ENCODE results near the gene NPAS3. TPM values are rescaled to one million over a fixed set of nuclear protein-coding genes. Genes with fewer than 3 reads are reported as not detected.

The NPAS3 gene
- total and polyA plus RNA-seq, 2 of the 13 experiments (the other 11 are each of a cell fraction or from before 2014, with no cell fraction given), result not detected

GRCh38 chr14:33271891-33272290 lies 333.2 kb downstream of the NPAS3 start (continued):
- no peak for TF ChIP-seq PHB2 (IDR thresholded peaks at IDR 0.05; ENCODE audit: partially characterized antibody)
- TF ChIP-seq NPAS2 (CRISPR knock-in tag; IDR thresholded peaks at IDR 0.05; ENCODE audit: borderline replicate concordance), result no peak
- no peak for TF ChIP-seq THAP8 (CRISPR knock-in tag; IDR thresholded peaks at IDR 0.05; ENCODE audit: borderline replicate concordance)
- TF ChIP-seq ZNF710 (CRISPR knock-in tag; IDR thresholded peaks at IDR 0.05; ENCODE audit: borderline replicate concordance), result no peak
- no peak for TF ChIP-seq TAF15 (IDR thresholded peaks at IDR 0.05; ENCODE audit: low read depth, low read length, poor library complexity, severe bottlenecking)
- no peak for TF ChIP-seq ZNF83 (CRISPR knock-in tag; IDR thresholded peaks at IDR 0.05; ENCODE audit: borderline replicate concordance)
- TF ChIP-seq PBX2 (CRISPR knock-in tag; IDR thresholded peaks at IDR 0.05), result no peak
- TF ChIP-seq ZBTB21 (CRISPR knock-in tag; IDR thresholded peaks at IDR 0.05), result no peak
- TF ChIP-seq ZNF713 (CRISPR knock-in tag; IDR thresholded peaks at IDR 0.05), result no peak

GRCh38 chr14:33273978-33274377 lies 335.3 kb downstream of the NPAS3 start:
- Histone ChIP-seq H3K9ac (ENCODE audit: insufficient read depth, low read depth, low read length) (no peak overlapping the region), H3K36me3 (replicated peaks in 1 of 2; ENCODE audit: control insufficient read depth in 1 of 2, insufficient read depth in 2 of 2, low read length in 2 of 2) (no peaks in the 10 kb centered on the region), H4K20me1 (ENCODE audit: insufficient read depth, low read length) (no peaks in the 10 kb centered on the region), H3K27ac (ENCODE audit: extremely low read length, insufficient read depth, low read length) (no peak overlapping the region), H3K9me3 (ENCODE audit: low read length) (peaks cover 36% of the 10 kb centered on the region), H3K4me3 (replicated peaks in 1 of 3; ENCODE audit: insufficient read depth in 1 of 3, low read depth in 2 of 3, low read length in 3 of 3) (no peak overlapping the region), H3K27me3 (ENCODE audit: control insufficient read depth in 1 of 2, insufficient read depth in 2 of 2, low read length in 2 of 2) (no peaks in the 10 kb centered on the region), H2AFZ (ENCODE audit: low read length) (no peak overlapping the region), H3K79me2 (ENCODE audit: insufficient read depth, low read length) (no peaks in the 10 kb centered on the region), H3K4me2 (ENCODE audit: low read depth, low read length) (no peak overlapping the region), H3K4me1 (ENCODE audit: insufficient read depth, low read length) (no peaks in the 10 kb centered on the region)
- ATAC-seq, result no peak
- FAIRE-seq, result no peak
- CTCF ChIA-PET (ENCODE audit: low intra/inter-chr PET ratio, low total read pairs), result no interaction called here
- 2% methylated on average over 4 of the region's 4 CpGs for WGBS (ENCODE audit: low lambda C conversion rate)
- intact Hi-C loops (cut with micrococcal nuclease; ENCODE audit: unreplicated experiment) (no loop called here), in situ Hi-C loops (cut with HindIII; ENCODE audit: extremely low pct_ligation_motif_present, low pct_unique_long_range_greater_than_20kb) (no loop called here)
- BruUV-seq (replicated peaks), result no TSS peak
- no peak for DNase-seq (ENCODE audit: low spot score)
- POLR2A ChIA-PET, result no interaction called here
- no peak for TF ChIP-seq MEF2D (CRISPR knock-in tag; IDR thresholded peaks at IDR 0.05)
- TF ChIP-seq NFAT5 (CRISPR knock-in tag; IDR thresholded peaks at IDR 0.05), result no peak
- no peak for TF ChIP-seq RAD21 (CRISPR knock-in tag; IDR thresholded peaks at IDR 0.05)
- no peak for TF ChIP-seq CHCHD3 (CRISPR knock-in tag; IDR thresholded peaks at IDR 0.05)
- TF ChIP-seq PCBP2 (optimal IDR thresholded peaks at IDR 0.05; ENCODE audit: low read depth, low read length, poor library complexity, severe bottlenecking), result no peak

Measured in HepG2 (cell line).